HepG2 (cell line): ENCODE results near the gene SERPINA3. TPM values are rescaled to one million over a fixed set of nuclear protein-coding genes. Genes with fewer than 3 reads are reported as not detected.

Experiments
- ARNT2 ChIP-seq: sonication (generic); formaldehyde crosslinking; IDR thresholded peaks from 2 replicates; pipeline ENCODE4 v1.8.0; 2022; ENCODE audit warnings: mild to moderate bottlenecking, low read depth, missing genetic modification reagents, moderate library complexity
- CEBPB ChIP-seq: IDR thresholded peaks from 2 replicates; pipeline ENCODE4 v1.6.1; 2011; ENCODE audit warnings: low read depth, low read length, improper control_type of control experiment, borderline replicate concordance
- CENPX ChIP-seq: sonication (generic); formaldehyde crosslinking; IDR thresholded peaks from 2 replicates; pipeline ENCODE4 v1.9.0; 2021; ENCODE audit warnings: mild to moderate bottlenecking, missing genetic modification reagents, moderate library complexity
- MLLT10 ChIP-seq: sonication (generic); formaldehyde crosslinking; IDR thresholded peaks from 2 replicates; pipeline ENCODE4 v1.4.0; 2020; ENCODE audit warnings: missing genetic modification reagents
- NCOA1 ChIP-seq: sonication (generic); formaldehyde crosslinking; IDR thresholded peaks from 2 replicates; pipeline ENCODE4 v1.9.0; 2021; ENCODE audit warnings: missing genetic modification reagents
- RFX5 ChIP-seq: IDR thresholded peaks from 2 replicates; pipeline ENCODE4 v1.6.1; 2011; ENCODE audit warnings: low read depth, low read length, improper control_type of control experiment
- ZFP36 ChIP-seq: fragments of 150-350 bp; IDR thresholded peaks from 2 replicates; pipeline ENCODE4 v1.6.1; 2018; ENCODE audit warnings: borderline replicate concordance, low read length, low read depth; ENCODE audit not compliant: partially characterized antibody
- ZFP36L2 ChIP-seq: sonication (generic); formaldehyde crosslinking; IDR thresholded peaks from 2 replicates; pipeline ENCODE4 v1.4.0; 2020; ENCODE audit warnings: missing genetic modification reagents
- ZNF430 ChIP-seq: sonication (generic); formaldehyde crosslinking; IDR thresholded peaks from 2 replicates; pipeline ENCODE4 v1.9.0; 2021; ENCODE audit warnings: mild to moderate bottlenecking, missing genetic modification reagents
- ZNF703 ChIP-seq: sonication (generic); formaldehyde crosslinking; IDR thresholded peaks from 2 replicates; pipeline ENCODE4 v1.5.1; 2020; ENCODE audit warnings: missing genetic modification reagents, mild to moderate bottlenecking, moderate library complexity, borderline replicate concordance
- ZNF761 ChIP-seq: sonication (generic); formaldehyde crosslinking; conservative IDR thresholded peaks from 2 replicates; pipeline ENCODE4 v1.4.0; 2020; ENCODE audit warnings: mild to moderate bottlenecking, missing genetic modification reagents
- ZNF780A ChIP-seq: sonication (generic); formaldehyde crosslinking; IDR thresholded peaks from 2 replicates; pipeline ENCODE4 v1.8.0; 2022; ENCODE audit warnings: mild to moderate bottlenecking, missing genetic modification reagents, moderate library complexity
- polyA plus RNA-seq, 8 experiments: library from polyadenylated mRNA; depleted of rRNA in 3 of 8; stranded (reverse) in 7 of 8; unstranded in 1 of 8; fragments of >200 nt; fragmentation: Illumina TruSeq in 4 of 8; extraction: Trizol in 4 of 8; gene quantifications; 2 replicates each; pipeline versions ENCODE4 v1.2.1 to v1.2.3, GENCODE V29; 2011 to 2016; ENCODE audit warnings: low read depth in 4 of 8, missing spikeins in 1 of 8, mixed read lengths in 1 of 8; ENCODE audit not compliant: insufficient read depth in 1 of 8
- total RNA-seq, 5 experiments: library from RNA; depleted of rRNA; stranded (reverse); fragments of >200 nt; fragmentation: Illumina TruSeq; extraction: Trizol; gene quantifications; 2 replicates each; pipeline ENCODE4 v1.2.3, GENCODE V29; 2016; ENCODE audit warnings: low read depth in 1 of 5
- TF ChIP-seq, protein P1 (sequence below): sonication (generic); formaldehyde crosslinking; conservative IDR thresholded peaks from 2 replicates; pipeline ENCODE4 v1.4.0; 2020; ENCODE audit warnings: missing genetic modification reagents
- TF ChIP-seq, protein P2 (sequence below): sonication (generic); formaldehyde crosslinking; IDR thresholded peaks from 2 replicates; pipeline ENCODE4 v1.5.1; 2020; ENCODE audit warnings: mild to moderate bottlenecking, moderate library complexity, missing genetic modification reagents
- TF ChIP-seq, protein P3 (sequence below): sonication (generic); formaldehyde crosslinking; conservative IDR thresholded peaks from 2 replicates; pipeline ENCODE4 v1.8.0; 2022; ENCODE audit warnings: missing genetic modification reagents

SERPINA3 gene
- total and polyA plus RNA-seq, 2 of the 13 experiments (the other 11 are each of a cell fraction or from before 2014, with no cell fraction given), result 825 to 2,200 TPM

DNA sequence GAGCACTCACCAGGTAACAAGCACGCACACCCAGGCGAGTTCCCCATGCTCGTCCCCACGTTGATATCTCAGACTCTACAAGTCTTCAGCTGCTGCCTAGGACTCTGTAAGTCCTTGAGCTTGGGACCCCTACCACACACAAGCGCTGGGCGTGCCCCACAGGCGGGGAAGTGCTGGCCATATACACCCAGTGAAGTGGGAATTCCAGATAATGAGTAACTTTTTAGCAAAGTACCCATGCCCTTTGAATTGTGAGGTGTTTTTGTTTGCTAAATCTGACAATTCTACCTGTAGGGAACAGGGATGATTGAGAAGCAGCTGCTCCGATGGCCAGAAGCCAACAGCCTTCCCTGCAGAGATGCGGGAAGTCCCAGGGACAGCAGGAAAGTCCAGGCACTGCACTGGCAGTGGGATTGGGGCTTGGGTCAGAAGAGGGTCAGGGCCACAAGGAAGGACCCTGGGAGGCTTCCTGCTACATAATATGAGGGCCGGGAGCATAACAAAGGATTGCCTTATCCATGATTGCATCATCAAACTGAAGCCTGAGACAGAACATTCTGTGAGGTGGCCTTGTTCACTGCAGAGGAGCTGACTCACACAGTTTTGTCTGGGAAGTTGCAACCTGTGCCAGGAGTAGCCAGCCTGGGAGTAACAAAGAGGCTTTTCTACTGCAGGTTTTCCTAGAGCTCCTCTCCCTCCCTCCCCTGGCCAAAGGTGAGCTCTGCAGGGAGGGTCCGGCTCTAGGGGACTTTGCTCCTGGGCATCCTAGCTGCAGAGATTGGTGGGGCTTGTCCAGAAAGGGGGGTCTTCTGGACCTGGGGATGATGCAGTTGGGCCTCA lies 13.2 kb upstream of the SERPINA3 start (continued):
- TF ChIP-seq, protein P1, sequence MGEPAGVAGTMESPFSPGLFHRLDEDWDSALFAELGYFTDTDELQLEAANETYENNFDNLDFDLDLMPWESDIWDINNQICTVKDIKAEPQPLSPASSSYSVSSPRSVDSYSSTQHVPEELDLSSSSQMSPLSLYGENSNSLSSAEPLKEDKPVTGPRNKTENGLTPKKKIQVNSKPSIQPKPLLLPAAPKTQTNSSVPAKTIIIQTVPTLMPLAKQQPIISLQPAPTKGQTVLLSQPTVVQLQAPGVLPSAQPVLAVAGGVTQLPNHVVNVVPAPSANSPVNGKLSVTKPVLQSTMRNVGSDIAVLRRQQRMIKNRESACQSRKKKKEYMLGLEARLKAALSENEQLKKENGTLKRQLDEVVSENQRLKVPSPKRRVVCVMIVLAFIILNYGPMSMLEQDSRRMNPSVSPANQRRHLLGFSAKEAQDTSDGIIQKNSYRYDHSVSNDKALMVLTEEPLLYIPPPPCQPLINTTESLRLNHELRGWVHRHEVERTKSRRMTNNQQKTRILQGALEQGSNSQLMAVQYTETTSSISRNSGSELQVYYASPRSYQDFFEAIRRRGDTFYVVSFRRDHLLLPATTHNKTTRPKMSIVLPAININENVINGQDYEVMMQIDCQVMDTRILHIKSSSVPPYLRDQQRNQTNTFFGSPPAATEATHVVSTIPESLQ (CRISPR knock-in tag), result no peak
- TF ChIP-seq MLLT10 (CRISPR knock-in tag), result no peak
- TF ChIP-seq ZNF761 (CRISPR knock-in tag), result no peak
- peak; percentile 99 for TF ChIP-seq NCOA1 (CRISPR knock-in tag)
- TF ChIP-seq, protein P2, sequence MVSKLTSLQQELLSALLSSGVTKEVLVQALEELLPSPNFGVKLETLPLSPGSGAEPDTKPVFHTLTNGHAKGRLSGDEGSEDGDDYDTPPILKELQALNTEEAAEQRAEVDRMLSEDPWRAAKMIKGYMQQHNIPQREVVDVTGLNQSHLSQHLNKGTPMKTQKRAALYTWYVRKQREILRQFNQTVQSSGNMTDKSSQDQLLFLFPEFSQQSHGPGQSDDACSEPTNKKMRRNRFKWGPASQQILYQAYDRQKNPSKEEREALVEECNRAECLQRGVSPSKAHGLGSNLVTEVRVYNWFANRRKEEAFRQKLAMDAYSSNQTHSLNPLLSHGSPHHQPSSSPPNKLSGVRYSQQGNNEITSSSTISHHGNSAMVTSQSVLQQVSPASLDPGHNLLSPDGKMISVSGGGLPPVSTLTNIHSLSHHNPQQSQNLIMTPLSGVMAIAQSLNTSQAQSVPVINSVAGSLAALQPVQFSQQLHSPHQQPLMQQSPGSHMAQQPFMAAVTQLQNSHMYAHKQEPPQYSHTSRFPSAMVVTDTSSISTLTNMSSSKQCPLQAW (CRISPR knock-in tag), result peak; percentile 92
- TF ChIP-seq, protein P3, sequence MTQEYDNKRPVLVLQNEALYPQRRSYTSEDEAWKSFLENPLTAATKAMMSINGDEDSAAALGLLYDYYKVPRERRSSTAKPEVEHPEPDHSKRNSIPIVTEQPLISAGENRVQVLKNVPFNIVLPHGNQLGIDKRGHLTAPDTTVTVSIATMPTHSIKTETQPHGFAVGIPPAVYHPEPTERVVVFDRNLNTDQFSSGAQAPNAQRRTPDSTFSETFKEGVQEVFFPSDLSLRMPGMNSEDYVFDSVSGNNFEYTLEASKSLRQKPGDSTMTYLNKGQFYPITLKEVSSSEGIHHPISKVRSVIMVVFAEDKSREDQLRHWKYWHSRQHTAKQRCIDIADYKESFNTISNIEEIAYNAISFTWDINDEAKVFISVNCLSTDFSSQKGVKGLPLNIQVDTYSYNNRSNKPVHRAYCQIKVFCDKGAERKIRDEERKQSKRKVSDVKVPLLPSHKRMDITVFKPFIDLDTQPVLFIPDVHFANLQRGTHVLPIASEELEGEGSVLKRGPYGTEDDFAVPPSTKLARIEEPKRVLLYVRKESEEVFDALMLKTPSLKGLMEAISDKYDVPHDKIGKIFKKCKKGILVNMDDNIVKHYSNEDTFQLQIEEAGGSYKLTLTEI (CRISPR knock-in tag), result no peak
- peak; percentile 100 for TF ChIP-seq CEBPB
- no peak for TF ChIP-seq ZNF780A (CRISPR knock-in tag)
- no peak for TF ChIP-seq ZFP36
- no peak; the same call in 1 of the 2 replicates for TF ChIP-seq ZNF430 (CRISPR knock-in tag)
- no peak for TF ChIP-seq CENPX (CRISPR knock-in tag)
- peak; percentile 82 for TF ChIP-seq ZNF703 (CRISPR knock-in tag)
- TF ChIP-seq ARNT2 (CRISPR knock-in tag), result peak; percentile 74; the same call in 1 of the 2 replicates
- no peak for TF ChIP-seq RFX5
- no peak for TF ChIP-seq ZFP36L2
